ENCODE data around the gene LUC7L. TPM values are rescaled to one million over a fixed set of nuclear protein-coding genes. Genes with fewer than 3 reads are reported as not detected.

The LUC7L gene
- total RNA-seq, 1 donor from 2014 or later, result 29.9 TPM

- ATAC-seq, result no peak
- DNase-seq (ENCODE audit: low spot score), result no peak
Observed at GRCh38 chr16:149024-149660, 80.1 kb downstream of the LUC7L start.

DNA sequence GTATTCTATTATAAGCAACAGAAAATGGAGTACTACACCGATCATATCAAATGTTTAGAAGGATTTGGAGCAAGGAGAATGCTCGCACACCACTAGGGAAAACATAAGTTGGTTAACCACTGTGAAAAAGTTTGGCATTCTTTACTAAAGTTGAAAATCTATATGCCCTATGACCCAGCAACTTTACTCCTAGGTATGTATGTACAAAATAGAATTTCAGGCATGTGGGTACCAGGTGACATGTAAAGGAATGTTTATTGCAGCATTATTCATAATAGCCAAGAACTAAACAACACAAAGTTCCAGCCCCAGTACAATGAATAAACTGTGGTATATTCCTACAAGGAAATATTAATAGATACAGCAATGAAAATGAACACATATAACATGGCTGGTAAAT, 82.6 kb downstream of the LUC7L start:
- ATAC-seq (no peak), DNase-seq (ENCODE audit: low spot score) (no peak)

GRCh38 chr16:144797-145252, 84.4 kb downstream of the LUC7L start:
- DNase-seq (ENCODE audit: low spot score), result no peak
- ATAC-seq, result no peak

- no peak for DNase-seq (ENCODE audit: low spot score)
- no peak for ATAC-seq
Observed at GRCh38 chr16:143456-143855, 85.8 kb downstream of the LUC7L start.

DNA sequence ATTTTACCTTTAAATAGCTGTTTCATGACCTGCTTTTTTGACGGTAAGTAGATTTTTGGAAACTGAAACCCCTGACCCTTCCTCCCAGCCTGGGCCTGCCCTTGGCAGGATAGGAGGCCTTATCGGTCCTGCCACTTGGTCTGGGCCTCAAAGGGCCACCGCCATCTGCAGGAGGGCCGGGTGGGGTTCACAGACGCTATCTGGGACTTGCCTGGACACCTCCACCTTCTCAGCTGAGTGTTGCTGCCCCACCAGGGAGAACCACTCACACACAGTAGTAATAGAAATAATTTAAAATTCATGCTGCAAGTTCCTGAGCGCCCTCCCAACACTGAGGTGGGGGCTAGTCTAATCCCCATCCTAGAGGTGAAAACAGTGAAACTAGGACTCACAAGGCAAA, 86.2 kb downstream of the LUC7L start:
- DNase-seq (ENCODE audit: low spot score), result no peak

DNA sequence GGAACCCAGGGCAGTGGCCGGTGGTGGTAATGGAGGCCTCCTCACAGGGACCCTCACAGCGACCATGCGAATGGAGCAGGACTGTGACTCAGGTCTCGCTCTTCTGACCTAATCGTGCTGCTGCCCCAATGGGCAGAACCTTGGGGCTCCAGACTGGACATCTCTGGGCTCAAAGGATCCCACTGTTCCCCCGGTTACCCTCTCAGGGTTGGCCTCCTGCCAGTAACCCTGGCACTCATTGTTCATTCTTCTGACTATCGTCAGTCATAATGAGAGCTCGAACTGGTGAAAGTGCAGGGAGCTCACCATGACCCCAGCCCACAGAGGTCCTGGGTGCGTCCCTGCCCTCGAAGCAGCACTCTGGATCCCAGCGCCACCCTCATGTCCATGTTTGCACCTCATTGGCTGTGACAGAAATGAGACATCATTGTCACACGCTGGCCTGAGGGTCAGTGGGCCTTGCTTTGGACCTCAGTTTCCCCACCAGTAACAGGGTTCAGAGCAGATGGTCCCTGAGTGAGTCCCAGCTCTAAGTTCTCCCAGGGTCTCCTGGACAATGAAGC, 86.8 kb downstream of the LUC7L start:
- no peak for ATAC-seq

More for the DNA sequence above, 86.2 kb downstream of the LUC7L start:
- no peak for ATAC-seq

DNA sequence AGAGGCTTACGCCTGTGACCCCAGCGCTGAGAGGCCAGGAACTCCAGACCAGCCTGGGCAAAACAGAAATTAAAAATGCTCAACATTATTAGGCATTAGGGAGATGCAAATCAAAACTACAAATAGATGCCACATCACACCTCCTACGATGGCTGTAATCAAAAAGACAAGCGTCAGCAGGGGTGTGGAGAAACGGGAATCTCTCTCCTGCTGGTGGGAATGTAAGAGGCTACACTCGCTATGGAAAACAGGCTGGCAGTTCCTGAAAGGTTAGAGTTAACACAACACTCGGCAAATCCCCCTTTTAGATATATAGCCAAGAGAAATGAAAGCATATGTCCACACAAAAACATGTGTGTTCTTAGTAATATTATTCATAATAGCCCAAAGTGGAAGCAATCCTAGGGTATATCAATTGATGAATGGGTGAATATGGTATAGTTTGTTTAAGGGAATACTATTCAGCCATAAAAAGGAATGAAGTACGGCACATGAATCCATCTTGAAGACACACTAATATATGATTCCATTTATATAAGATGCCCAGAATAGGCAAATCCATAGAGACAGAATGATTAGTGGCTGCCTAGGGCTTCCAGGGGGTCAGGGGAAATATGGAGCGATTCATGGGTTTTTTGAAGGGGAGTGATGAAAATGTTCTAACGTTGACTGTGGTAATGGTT, 88.9 kb downstream of the LUC7L start:
- ATAC-seq, result no peak
- DNase-seq (ENCODE audit: low spot score), result no peak

More for the DNA sequence above, 86.8 kb downstream of the LUC7L start:
- DNase-seq (ENCODE audit: low spot score), result no peak

Other genes with a start within 250 kb of the LUC7L start
- gene POLR3K, start 175.8 kb downstream of the LUC7L start, total RNA-seq, result 5.1 TPM
- gene SNRNP25, start 175.6 kb downstream of the LUC7L start, total RNA-seq, result 16.0 TPM
- gene RHBDF1, start 156.8 kb downstream of the LUC7L start, total RNA-seq, result 5.8 TPM
- 28.0 TPM for gene MPG, start 151.2 kb downstream of the LUC7L start, total RNA-seq
- gene NPRL3, start 90.8 kb downstream of the LUC7L start, total RNA-seq, result 14.9 TPM
- gene HBZ, start 76.8 kb downstream of the LUC7L start, total RNA-seq, result 0.81 TPM
- 0.40 TPM for gene HBM, start 63.5 kb downstream of the LUC7L start, total RNA-seq
- gene HBA2, start 56.6 kb downstream of the LUC7L start, total RNA-seq, result 67.1 TPM
- 112 TPM for gene HBA1, start 52.8 kb downstream of the LUC7L start, total RNA-seq
- gene HBQ1, start 49.0 kb downstream of the LUC7L start, total RNA-seq, result not detected
- gene FAM234A, start 5.4 kb upstream of the LUC7L start, total RNA-seq, result 35.8 TPM
- 0.70 TPM for gene RGS11, start 46.5 kb upstream of the LUC7L start, total RNA-seq
- 0.70 TPM for gene ARHGDIG, start 51.1 kb upstream of the LUC7L start, total RNA-seq
- 0.23 TPM for gene PDIA2, start 53.7 kb upstream of the LUC7L start, total RNA-seq
- gene AXIN1, start 123.3 kb upstream of the LUC7L start, total RNA-seq, result 8.5 TPM
- 36.1 TPM for gene MRPL28, start 141.1 kb upstream of the LUC7L start, total RNA-seq
- 32.6 TPM for gene PGAP6, start 152.5 kb upstream of the LUC7L start, total RNA-seq
- gene NME4, start 167.8 kb upstream of the LUC7L start, total RNA-seq, result 64.9 TPM
- gene DECR2, start 172.4 kb upstream of the LUC7L start, total RNA-seq, result 109 TPM
- gene RAB11FIP3, start 196.2 kb upstream of the LUC7L start, total RNA-seq, result 24.1 TPM